BJ (cell line): Measurements from ENCODE around the gene SDF4. TPM values are rescaled to one million over a fixed set of nuclear protein-coding genes. Genes with fewer than 3 reads are reported as not detected.

Experiments used
- CTCF ChIA-PET: fragments of 350-600 bp; formaldehyde crosslinking; extraction: SDS; loops from one replicate; lab custom pipeline; 2021; ENCODE audit warnings: antibody characterized with exemption, inconsistent platforms; lab: Yijun Ruan, JAX
- POLR2A ChIA-PET: fragments of 300-600 bp; sonication (Branson Sonifier 250); formaldehyde crosslinking; extraction: SDS; loops from one replicate; lab custom pipeline; 2021; ENCODE audit warnings: antibody characterized with exemption; lab: Charles Lee
- DNase-seq: peaks from one replicate; pipeline ENCODE4 v3.0.0-alpha.2; 2011; ENCODE audit warnings: low read depth
- H3K27me3 ChIP-seq: 2 replicates; pipeline ENCODE4 v1.6.0; 2011; ENCODE audit warnings: low read length; ENCODE audit not compliant: control insufficient read depth, insufficient read depth
- H3K36me3 ChIP-seq: 2 replicates; pipeline ENCODE4 v1.5.1; 2011; ENCODE audit warnings: low read length; ENCODE audit not compliant: control insufficient read depth, insufficient read depth
- H3K4me3 ChIP-seq: 2 replicates; pipeline ENCODE4 v1.5.1; 2011; ENCODE audit warnings: low read depth, mild to moderate bottlenecking, control low read depth, low read length
- CTCF ChIP-seq: IDR thresholded peaks from 2 replicates; pipeline ENCODE4 v1.5.1; 2011; ENCODE audit warnings: low read depth, mild to moderate bottlenecking, control low read depth, inconsistent platforms, low read length, moderate library complexity; ENCODE audit not compliant: insufficient read depth
- polyA plus RNA-seq: library from polyadenylated mRNA; depleted of rRNA; stranded (reverse); fragments of >200 nt; gene quantifications from 2 replicates; pipeline ENCODE4 v1.2.3, GENCODE V29; 2011

Gene SDF4
- polyA plus RNA-seq, 1 experiment: 188 TPM

- TF ChIP-seq CTCF: no peak
- ChIA-PET POLR2A (no interaction called here), CTCF (no interaction called here)
- DNase-seq: no peak
- H3K36me3 ChIP-seq: no peaks in the 10 kb centered on the region; the same call in 1 of the 2 replicates
- no peak overlapping the region for H3K4me3 ChIP-seq
- no peaks in the 10 kb centered on the region for H3K27me3 ChIP-seq
These were observed 12.5 kb upstream of the SDF4 start for GRCh38 chr1:1244192-1244811.

- ChIA-PET POLR2A (no interaction called here), CTCF (no interaction called here)
- no peak for TF ChIP-seq CTCF
These were observed 12.0 kb upstream of the SDF4 start for GRCh38 chr1:1243807-1244191.

GRCh38 chr1:1243266-1243660 lies 11.5 kb upstream of the SDF4 start:
- CTCF ChIA-PET: no interaction called here
- POLR2A ChIA-PET: no interaction called here
- Histone ChIP-seq H3K4me3 (no peak overlapping the region), H3K27me3 (no peaks in the 10 kb centered on the region), H3K36me3 (no peaks in the 10 kb centered on the region; the same call in 1 of the 2 replicates)
- TF ChIP-seq CTCF: no peak
- DNase-seq: no peak

More at GRCh38 chr1:1243807-1244191, 12.0 kb upstream of the SDF4 start:
- Histone ChIP-seq H3K27me3 (no peaks in the 10 kb centered on the region), H3K4me3 (no peak overlapping the region), H3K36me3 (no peaks in the 10 kb centered on the region; the same call in 1 of the 2 replicates)
- DNase-seq: no peak

- ChIA-PET POLR2A (no interaction called here), CTCF (interaction anchor here (0.8 kb wide), 1 partner anchor 73 kb away, joined by 3 read pairs; no protein-coding TSS in a partner anchor)
- DNase-seq: no peak
- Histone ChIP-seq H3K4me3 (no peak overlapping the region), H3K27me3 (no peaks in the 10 kb centered on the region), H3K36me3 (no peaks in the 10 kb centered on the region; the same call in 1 of the 2 replicates)
- TF ChIP-seq CTCF: no peak
These were observed 10.9 kb upstream of the SDF4 start for GRCh38 chr1:1242461-1243265.

- CTCF ChIA-PET: interaction anchor here (0.8 to 1.8 kb wide), 3 partner anchors 72 to 240 kb away, joined by 3 to 5 read pairs (median 3); no protein-coding TSS in a partner anchor
These were observed 9.9 kb upstream of the SDF4 start for GRCh38 chr1:1241588-1242219.

More at GRCh38 chr1:1241588-1242219, 9.9 kb upstream of the SDF4 start:
- Histone ChIP-seq H3K4me3 (no peak overlapping the region), H3K36me3 (no peaks in the 10 kb centered on the region; the same call in 1 of the 2 replicates), H3K27me3 (no peaks in the 10 kb centered on the region)
- no peak for TF ChIP-seq CTCF
- no peak for DNase-seq
- POLR2A ChIA-PET: no interaction called here
